Right cardiac atrium (tissue), 5 donors: ENCODE results near the gene SPSB4. TPM values are rescaled to one million over a fixed set of nuclear protein-coding genes. Genes with fewer than 3 reads are reported as not detected.

Source experiments
- ATAC-seq, 2 donors: fragments of 200-7000 bp; cut with Tn5 transposase; one replicate each; pipeline versions ENCODE4 v1.8.0 to v1.9.1; 2020; ENCODE audit warnings: moderate library complexity in 2 of 2, mild to moderate bottlenecking in 1 of 2
- DNase-seq, 3 donors: peaks; one replicate each; pipeline ENCODE4 v3.0.0-alpha.2; 2020
- H3K27ac ChIP-seq: one replicate; pipeline ENCODE4 v1.5.1; 2013; ENCODE audit warnings: mild to moderate bottlenecking, low read length, control low read depth, moderate library complexity
- H3K27me3 ChIP-seq: one replicate; pipeline ENCODE4 v1.6.1; 2013; ENCODE audit not compliant: control insufficient read depth, insufficient read depth
- H3K4me1 ChIP-seq: one replicate; pipeline ENCODE4 v1.6.1; 2013; ENCODE audit warnings: low read length; ENCODE audit not compliant: control insufficient read depth, insufficient read depth
- H3K4me3 ChIP-seq: one replicate; pipeline ENCODE4 v1.5.1; 2013; ENCODE audit warnings: low read length, control low read depth
- H3K9me3 ChIP-seq: one replicate; pipeline ENCODE4 v1.6.1; 2013; ENCODE audit warnings: low read length; ENCODE audit not compliant: control insufficient read depth
- WGBS: extraction: QIAGEN DNeasy Blood & Tissue Kit; methylation state at CpG from one replicate; pipeline ENCODE4 v1.1.7; 2013; 5-methylcytosine and 5-hydroxymethylcytosine counted together
- intact Hi-C, 4 donors: fragments of 100-400 bp; cut with DNase I; formaldehyde crosslinking; loops; one replicate each; pipeline versions ENCODE4 v1.11.0 to v1.14.0; 2022 to 2023
- polyA plus RNA-seq: library from polyadenylated mRNA; stranded (reverse); fragments of 200-250 nt; gene quantifications from one replicate; pipeline ENCODE4 v1.2.3, GENCODE V29; 2013
- total RNA-seq, 4 donors: library from RNA; stranded (reverse); fragmentation: NEBNext Ultra II Directional; extraction: Animal tissue kit (Norgen Biotek cat#: 25700); gene quantifications; one replicate each; pipeline ENCODE4 v1.2.1, GENCODE V29; 2021
- donor health status: healthy with polysubstance abuse.
- donor health status: DM: no; HTN: yes; CAD: no.
- donor health status: DM: no; HTN: no; CAD: no.
- donor health status: DM: no; HTN: yes; CAD: no; lungs with severe emphysema.
- donor health status: DM: yes; HTN: yes; CAD: no.

The SPSB4 gene
- total and polyA plus RNA-seq, 5 donors = 1.1 to 9.7 (median 5.9) TPM

DNA sequence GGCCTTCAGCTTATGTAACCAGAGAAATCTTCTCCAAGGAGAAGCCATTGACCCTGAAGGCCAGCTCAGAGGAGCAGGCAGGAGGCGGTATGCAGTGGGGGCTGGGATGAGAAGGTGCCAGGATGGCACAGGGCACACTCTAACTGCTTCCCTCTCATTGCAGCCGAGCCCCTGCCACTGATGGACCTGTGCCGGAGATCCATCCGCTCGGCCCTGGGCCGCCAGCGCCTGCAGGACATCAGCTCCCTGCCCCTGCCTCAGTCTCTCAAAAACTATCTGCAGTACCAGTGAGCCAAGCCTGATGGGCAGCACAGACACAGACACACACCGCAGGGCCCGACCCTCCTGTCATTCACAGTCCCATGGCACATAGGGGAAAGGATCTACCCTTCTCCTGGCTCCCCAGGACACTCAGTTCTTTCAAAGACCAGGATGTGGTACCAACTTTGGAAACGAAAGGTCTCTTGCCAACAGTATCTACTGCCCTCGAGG lies 95.9 kb downstream of the SPSB4 start:
- Histone ChIP-seq H3K9me3 (no peaks in the 10 kb centered on the region), H3K27ac (no peak overlapping the region), H3K27me3 (no peaks in the 10 kb centered on the region), H3K4me1 (no peaks in the 10 kb centered on the region), H3K4me3 (no peak overlapping the region)
- intact Hi-C loops = no loop called here
- DNase-seq (no peak), ATAC-seq (no peak)
- WGBS = 90% methylated on average over 11 of the region's 11 CpGs

DNA sequence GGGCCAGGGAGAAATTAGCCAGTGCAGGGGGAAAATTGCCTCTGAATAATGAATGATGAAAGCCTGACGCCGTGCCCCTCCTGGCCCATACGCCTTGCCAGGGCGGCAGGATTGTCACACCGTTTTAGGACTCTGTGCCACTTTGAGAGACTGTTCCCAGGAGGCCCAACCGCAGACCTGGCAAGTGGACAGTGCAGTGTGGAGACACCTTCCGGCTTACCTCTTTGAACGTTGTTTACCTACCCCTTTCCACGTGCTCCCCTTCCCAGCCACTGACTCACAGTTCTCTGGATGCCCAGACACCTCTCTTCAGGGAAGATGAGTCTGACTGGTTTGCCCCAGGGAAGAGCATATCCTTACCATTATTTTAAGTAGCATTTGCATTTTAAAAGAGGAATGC lies 96.5 kb downstream of the SPSB4 start:
- ATAC-seq = no peak
- WGBS = 76% methylated on average over 9 of the region's 9 CpGs

DNA sequence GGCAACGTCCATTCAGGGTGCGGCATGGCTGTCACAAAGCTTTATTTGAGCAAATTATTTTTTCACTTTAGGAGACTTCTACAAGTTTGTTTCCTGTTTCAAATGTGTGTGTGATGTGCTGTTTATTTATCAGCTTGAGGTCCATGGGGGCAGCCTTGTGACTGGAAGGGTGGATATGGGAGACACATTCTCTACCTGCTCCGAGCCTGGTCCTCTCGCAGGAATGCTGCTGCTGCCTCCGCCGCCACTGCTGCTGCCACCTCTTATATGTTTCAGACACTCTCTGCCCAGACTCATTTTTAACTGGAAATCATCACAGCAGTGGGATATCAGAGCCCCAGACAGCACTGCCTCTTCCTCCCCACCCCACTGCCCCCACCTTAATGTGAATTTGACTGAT lies 97.0 kb downstream of the SPSB4 start:
- ATAC-seq (no peak), DNase-seq (no peak)
- Histone ChIP-seq H3K4me3 (no peak overlapping the region), H3K27ac (no peak overlapping the region), H3K27me3 (no peaks in the 10 kb centered on the region), H3K9me3 (no peaks in the 10 kb centered on the region), H3K4me1 (peaks cover 4% of the 10 kb centered on the region)
- WGBS = 94% methylated on average over 6 of the region's 6 CpGs
- intact Hi-C loops = no loop called here

More for the DNA sequence above, 96.5 kb downstream of the SPSB4 start:
- H3K27me3 ChIP-seq = no peaks in the 10 kb centered on the region
- no peak overlapping the region for H3K4me3 ChIP-seq
- H3K9me3 ChIP-seq = no peaks in the 10 kb centered on the region
- peaks cover 3% of the 10 kb centered on the region for H3K4me1 ChIP-seq
- no peak overlapping the region for H3K27ac ChIP-seq
- intact Hi-C loops = no loop called here
- no peak for DNase-seq

DNA sequence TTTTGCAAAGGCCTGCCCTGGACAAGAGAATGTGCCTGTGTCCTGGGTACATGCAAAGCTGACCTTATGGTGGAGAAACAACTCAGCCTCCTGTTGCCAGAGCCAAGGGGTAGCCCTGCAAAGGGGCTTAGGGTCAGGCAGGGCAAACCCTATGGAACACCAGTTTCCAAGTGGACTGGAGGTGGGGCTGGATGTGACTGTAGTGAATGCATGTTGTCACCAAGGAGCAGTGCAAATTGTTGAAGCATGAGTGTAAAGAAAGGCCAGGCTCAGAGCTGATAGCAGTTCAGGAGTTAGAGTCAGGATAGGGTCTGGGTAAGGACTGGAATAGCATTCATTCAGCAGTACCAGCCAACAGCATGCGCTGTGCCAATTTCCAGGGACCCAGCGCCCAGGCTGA lies 97.6 kb downstream of the SPSB4 start:
- no peak for ATAC-seq
- intact Hi-C loops = no loop called here

DNA sequence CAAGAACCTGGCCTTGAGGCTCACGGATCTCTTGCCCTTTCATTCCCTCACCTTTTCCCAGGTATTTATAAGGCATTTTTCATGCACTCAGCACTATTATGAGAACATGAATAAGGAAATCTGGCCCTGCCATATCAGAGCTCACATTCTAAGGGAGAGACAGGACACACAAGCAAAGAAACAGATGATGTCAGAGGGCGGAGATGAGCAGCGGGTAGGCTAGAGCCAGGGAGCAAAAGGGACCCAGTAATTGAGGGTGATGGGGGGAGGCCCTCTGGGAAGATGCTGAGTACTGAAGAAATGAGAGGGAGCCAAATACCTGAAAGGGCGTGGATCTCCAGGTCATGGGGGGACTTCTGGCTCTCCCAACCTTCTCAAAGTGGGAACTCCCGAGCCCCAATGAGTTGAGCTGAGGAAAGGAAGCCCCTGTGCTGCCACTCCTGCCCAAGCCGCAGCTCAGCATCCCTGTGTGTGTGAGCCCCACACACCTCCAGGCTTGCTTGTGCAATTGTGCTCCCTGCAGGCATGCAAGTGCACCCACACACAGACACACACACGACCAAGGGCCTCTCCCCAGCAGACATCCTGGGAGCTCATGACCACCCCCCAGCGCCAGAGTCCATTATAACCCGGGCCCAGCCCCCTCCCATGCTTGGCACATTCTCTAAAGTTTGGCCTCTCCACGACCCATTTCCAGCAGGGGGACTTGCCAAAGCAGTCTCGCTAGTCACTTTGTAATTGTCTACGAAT lies 99.1 kb downstream of the SPSB4 start:
- Histone ChIP-seq H3K9me3 (no peaks in the 10 kb centered on the region), H3K27ac (no peak overlapping the region), H3K4me3 (no peak overlapping the region), H3K4me1 (peaks cover 4% of the 10 kb centered on the region), H3K27me3 (no peaks in the 10 kb centered on the region)
- no peak for ATAC-seq
- WGBS = 69% methylated on average over 12 of the region's 12 CpGs
- no peak for DNase-seq
- intact Hi-C loops = no loop called here

More for the DNA sequence above, 97.6 kb downstream of the SPSB4 start:
- WGBS = 97% methylated on average over 2 of the region's 2 CpGs
- H3K4me1 ChIP-seq = peaks cover 4% of the 10 kb centered on the region
- H3K9me3 ChIP-seq = no peaks in the 10 kb centered on the region
- no peak for DNase-seq
- H3K27me3 ChIP-seq = no peaks in the 10 kb centered on the region
- no peak overlapping the region for H3K27ac ChIP-seq
- H3K4me3 ChIP-seq = no peak overlapping the region

DNA sequence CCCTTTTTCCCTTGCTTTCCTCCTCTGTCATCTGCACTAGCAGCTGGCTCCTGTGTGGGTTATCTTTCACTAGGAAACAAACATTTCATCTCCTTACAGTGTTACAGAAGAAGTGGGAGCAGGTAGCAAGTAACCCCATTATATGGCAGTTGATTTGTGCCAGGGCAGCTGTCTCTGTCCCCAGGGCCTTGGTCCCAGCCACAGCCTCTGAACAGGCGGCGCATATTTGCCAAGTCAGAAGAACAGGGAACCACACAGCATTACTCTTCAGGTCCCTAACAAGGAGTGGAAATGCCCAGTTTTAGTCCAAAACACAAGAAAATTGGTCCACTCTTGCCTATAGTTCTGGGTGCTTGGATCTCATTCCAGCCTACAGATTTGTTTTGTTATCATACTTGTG lies 99.8 kb downstream of the SPSB4 start:
- ATAC-seq = no peak
- H3K27ac ChIP-seq = no peak overlapping the region
- no peaks in the 10 kb centered on the region for H3K9me3 ChIP-seq
- peaks cover 4% of the 10 kb centered on the region for H3K4me1 ChIP-seq
- H3K4me3 ChIP-seq = no peak overlapping the region
- no peak for DNase-seq
- 94% methylated on average over 2 of the region's 2 CpGs for WGBS
- H3K27me3 ChIP-seq = no peaks in the 10 kb centered on the region
- intact Hi-C loops = no loop called here

DNA sequence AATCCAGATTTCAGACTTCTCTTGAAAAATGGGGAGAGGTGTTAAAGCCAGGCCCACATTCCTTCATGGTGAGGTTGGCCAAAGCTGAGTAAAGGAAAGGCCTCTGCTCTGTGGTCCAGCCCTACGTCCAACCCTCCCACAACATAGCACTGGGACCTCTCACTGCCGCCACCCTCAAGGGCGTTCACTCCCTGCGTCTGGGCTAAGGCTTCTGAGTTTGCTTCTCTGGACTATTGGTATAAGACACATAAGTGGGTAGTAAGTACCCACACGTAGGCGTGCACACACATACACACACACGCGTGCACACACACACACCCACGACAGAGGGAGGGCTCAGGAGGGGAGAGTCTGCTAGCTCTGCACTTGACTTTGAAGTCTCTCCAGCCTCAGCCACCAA lies 100.3 kb downstream of the SPSB4 start:
- ATAC-seq = peak; percentile 75 to 76
- H3K9me3 ChIP-seq = no peaks in the 10 kb centered on the region
- DNase-seq = peak; percentile 53 to 77 (median 57)
- intact Hi-C loops = no loop called here
- H3K27me3 ChIP-seq = no peaks in the 10 kb centered on the region
- no peak overlapping the region for H3K27ac ChIP-seq
- 69% methylated on average over 9 of the region's 9 CpGs for WGBS
- H3K4me1 ChIP-seq = peaks cover 4% of the 10 kb centered on the region
- no peak overlapping the region for H3K4me3 ChIP-seq

DNA sequence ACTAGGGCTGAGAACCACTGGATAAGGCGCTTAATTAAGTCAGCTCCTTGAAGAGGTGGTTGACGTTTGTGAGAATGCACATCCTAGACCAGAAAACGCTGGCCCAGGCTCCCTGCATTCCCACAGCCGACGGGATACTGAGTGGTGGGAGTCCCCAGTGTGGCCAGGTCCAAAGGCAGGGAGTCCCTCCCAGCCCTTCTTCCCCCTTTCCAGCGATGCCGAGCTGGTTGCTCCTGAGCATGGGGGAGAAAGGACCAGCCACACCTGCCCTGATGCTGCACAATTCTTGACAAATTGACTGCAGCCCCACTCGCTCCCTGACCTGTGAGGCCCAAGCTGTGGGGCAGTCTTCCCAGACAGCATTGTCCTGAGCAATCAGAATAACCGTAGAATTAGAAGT lies 101.0 kb downstream of the SPSB4 start:
- Histone ChIP-seq H3K27me3 (no peaks in the 10 kb centered on the region), H3K4me3 (no peak overlapping the region), H3K9me3 (no peaks in the 10 kb centered on the region), H3K27ac (no peak overlapping the region), H3K4me1 (peaks cover 4% of the 10 kb centered on the region)
- intact Hi-C loops = no loop called here
- DNase-seq = no peak
- ATAC-seq = no peak
- 85% methylated on average over 9 of the region's 9 CpGs for WGBS

DNA sequence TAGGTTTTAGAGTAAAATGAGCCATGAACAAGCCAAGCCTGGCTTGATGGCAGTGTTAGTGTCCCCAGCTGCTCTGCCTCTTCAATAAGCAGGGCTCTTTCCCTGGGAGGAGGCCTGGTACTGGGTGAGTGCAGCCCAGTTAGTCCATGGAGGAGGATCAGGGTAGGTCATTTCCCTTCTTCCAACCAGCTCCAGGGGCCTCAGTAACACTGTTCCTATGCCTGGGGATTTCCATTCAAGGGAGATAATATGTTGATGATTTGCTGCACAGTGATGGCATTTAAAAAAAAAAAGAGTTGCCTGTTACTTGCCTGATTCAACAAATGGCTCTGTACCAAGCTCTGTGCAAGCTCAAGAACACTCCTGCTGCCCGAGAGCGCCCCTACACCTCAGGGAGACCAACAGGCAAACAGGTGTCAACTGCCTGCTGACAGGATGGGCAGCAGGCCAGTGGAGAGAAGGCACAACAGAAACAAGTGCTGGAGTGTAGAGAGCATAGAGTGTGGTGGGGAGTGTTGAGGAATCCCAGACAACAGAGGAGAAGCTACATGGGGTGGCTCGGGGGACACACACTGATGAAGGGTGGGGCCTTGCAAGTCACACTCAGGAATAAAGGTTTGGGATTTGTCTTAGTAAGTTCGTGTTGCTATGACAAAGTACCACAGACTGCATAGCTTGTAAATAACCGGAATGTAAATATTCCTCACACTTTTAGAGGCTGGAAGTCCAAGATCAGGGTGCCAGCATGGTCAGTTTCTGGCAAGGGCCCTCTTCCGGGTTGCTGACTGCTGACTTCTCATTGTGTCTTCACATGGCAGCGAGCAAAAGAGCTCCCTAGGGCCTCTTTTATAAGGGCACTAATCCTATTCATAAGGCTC lies 101.9 kb downstream of the SPSB4 start:
- Histone ChIP-seq H3K4me1 (peaks cover 4% of the 10 kb centered on the region), H3K27me3 (no peaks in the 10 kb centered on the region), H3K9me3 (no peaks in the 10 kb centered on the region), H3K27ac (peak overlapping the region; percentile 63), H3K4me3 (no peak overlapping the region)
- intact Hi-C loops = no loop called here
- 75% methylated on average over 7 of the region's 7 CpGs for WGBS
- ATAC-seq (peak; percentile 53 to 67), DNase-seq (peak; percentile 37 to 76 (median 70))

DNA sequence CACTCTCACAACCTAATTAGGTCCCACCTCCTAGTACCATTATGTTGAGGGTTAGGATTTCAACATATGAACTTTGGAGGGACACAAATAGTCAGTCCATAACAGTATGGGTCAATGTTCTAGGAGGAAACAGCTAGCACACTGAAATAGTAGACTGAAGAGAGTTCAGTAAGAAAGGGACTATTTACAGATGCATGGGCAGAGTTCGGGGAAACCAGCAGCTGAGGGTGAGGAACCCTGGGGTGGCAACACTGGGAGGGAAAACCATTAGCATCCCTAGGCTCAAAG lies 102.5 kb downstream of the SPSB4 start:
- intact Hi-C loops = no loop called here
- H3K27ac ChIP-seq = peak overlapping the region; percentile 63

DNA sequence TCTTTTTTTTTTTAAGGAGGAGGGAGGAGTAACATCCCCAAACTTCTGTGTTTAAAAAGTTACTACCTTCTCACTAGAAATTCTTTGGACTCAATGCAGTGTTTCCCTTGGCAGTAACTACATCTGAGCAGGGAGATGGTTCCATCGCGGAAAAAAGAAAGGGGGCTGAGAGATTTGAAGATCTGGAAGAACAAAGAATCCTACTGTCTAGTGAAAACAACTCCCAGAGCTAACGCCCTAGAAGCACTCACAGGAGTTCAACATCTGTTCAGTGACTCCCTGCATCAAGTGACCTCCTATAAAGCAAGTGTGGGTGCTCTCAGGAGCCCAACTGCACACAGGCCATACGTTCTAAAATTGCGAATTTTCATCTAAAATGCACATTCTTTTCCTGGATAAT lies 113.7 kb downstream of the SPSB4 start:
- WGBS = 61% methylated on average over 5 of the region's 5 CpGs
- intact Hi-C loops = no loop called here
- no peak overlapping the region for H3K27ac ChIP-seq
- peaks cover 1% of the 10 kb centered on the region for H3K9me3 ChIP-seq
- no peak overlapping the region for H3K4me3 ChIP-seq
- no peaks in the 10 kb centered on the region for H3K4me1 ChIP-seq
- ATAC-seq = no peak
- no peak for DNase-seq
- no peaks in the 10 kb centered on the region for H3K27me3 ChIP-seq

More for the DNA sequence above, 102.5 kb downstream of the SPSB4 start:
- ATAC-seq (no peak), DNase-seq (no peak)
- 79% methylated on average over 1 of the region's 1 CpG for WGBS
- Histone ChIP-seq H3K27me3 (no peaks in the 10 kb centered on the region), H3K4me3 (no peak overlapping the region), H3K9me3 (no peaks in the 10 kb centered on the region), H3K4me1 (peaks cover 4% of the 10 kb centered on the region)
